ENCODE measurements around the gene CLDN6. TPM values are rescaled to one million over a fixed set of nuclear protein-coding genes. Genes with fewer than 3 reads are reported as not detected.

CLDN6 gene
- total RNA-seq, 4 donors from 2014 or later: not detected

DNA sequence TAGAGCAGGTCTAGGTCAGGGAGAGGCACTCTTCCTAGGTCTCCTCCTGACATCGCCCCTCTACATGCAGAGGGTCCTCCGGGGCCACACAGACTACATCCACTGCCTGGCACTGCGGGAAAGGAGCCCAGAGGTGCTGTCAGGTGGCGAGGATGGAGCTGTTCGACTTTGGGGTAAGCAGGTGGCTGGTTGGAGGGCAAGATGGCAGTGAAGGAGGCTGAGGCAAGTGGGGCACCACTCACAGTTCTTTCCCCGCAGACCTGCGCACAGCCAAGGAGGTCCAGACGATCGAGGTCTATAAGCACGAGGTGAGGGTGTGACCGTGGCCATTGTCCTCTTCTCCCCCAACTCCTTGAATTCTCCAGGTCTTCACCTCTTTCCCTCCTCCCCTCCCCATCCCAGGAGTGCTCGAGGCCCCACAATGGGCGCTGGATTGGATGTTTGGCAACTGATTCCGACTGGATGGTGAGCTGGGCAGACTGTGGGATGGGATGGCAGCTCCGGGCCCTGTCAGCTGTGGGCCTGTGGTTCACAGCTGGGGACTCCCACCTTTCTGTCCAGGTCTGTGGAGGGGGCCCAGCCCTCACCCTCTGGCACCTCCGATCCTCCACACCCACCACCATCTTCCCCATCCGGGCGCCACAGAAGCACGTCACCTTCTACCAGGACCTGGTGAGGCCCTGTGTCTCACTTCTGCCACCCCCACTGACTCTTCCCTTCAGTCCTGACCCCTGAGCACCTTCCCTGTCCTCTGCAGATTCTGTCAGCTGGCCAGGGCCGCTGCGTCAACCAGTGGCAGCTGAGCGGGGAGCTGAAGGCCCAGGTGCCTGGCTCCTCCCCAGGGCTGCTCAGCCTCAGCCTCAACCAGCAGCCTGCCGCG is 8.9 kb upstream of the CLDN6 start:
- Histone ChIP-seq H3K9me3 (no peaks in the 10 kb centered on the region), H3K4me1 (peaks cover 25 to 48% of the 10 kb centered on the region in 2 donors), H3K27me3 (no peaks in the 10 kb centered on the region), H3K36me3 (peaks cover 4 to 13% of the 10 kb centered on the region in 2 donors), H3K4me3 (replicated peaks in 1 of 3) (no peak overlapping the region), H3K27ac (no peak overlapping the region)
- TF ChIP-seq, protein P1, sequence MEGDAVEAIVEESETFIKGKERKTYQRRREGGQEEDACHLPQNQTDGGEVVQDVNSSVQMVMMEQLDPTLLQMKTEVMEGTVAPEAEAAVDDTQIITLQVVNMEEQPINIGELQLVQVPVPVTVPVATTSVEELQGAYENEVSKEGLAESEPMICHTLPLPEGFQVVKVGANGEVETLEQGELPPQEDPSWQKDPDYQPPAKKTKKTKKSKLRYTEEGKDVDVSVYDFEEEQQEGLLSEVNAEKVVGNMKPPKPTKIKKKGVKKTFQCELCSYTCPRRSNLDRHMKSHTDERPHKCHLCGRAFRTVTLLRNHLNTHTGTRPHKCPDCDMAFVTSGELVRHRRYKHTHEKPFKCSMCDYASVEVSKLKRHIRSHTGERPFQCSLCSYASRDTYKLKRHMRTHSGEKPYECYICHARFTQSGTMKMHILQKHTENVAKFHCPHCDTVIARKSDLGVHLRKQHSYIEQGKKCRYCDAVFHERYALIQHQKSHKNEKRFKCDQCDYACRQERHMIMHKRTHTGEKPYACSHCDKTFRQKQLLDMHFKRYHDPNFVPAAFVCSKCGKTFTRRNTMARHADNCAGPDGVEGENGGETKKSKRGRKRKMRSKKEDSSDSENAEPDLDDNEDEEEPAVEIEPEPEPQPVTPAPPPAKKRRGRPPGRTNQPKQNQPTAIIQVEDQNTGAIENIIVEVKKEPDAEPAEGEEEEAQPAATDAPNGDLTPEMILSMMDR (IDR thresholded peaks at IDR 0.05): no peak
- no peak for DNase-seq
- 97% methylated on average over 20 to 21 of the region's 24 CpGs for WGBS, 2 donors
- intact Hi-C loops (cut with DNase I): no loop called here

DNA sequence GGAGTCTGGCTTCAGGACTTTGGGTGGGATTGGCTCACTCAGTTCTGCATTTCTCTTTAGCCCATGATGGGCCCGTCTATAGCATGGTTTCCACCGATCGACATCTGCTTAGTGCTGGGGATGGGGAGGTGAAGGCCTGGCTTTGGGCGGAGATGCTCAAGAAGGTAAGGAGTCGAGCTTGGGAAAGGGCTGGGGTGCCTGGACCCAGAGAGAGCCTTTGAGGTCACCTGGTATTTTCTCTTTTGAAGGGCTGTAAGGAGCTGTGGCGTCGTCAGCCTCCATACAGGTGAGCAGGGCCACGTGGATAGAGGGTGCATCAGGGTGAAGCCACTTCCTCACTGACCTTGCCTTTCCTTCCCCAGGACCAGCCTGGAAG is 8.0 kb upstream of the CLDN6 start:
- no peak for DNase-seq
- H3K36me3 ChIP-seq: peaks cover 4 to 13% of the 10 kb centered on the region in 2 donors
- intact Hi-C loops (cut with DNase I): no loop called here
- TF ChIP-seq, protein P1 (IDR thresholded peaks at IDR 0.05): no peak
- no peak for TF ChIP-seq POLR2A (IDR thresholded peaks at IDR 0.05)
- H3K9me3 ChIP-seq: no peaks in the 10 kb centered on the region
- H3K27ac ChIP-seq: no peak overlapping the region
- 92 to 98% methylated on average over 8 of the region's 8 CpGs for WGBS, 2 donors
- H3K4me1 ChIP-seq: peaks cover 34 to 52% of the 10 kb centered on the region in 2 donors
- H3K27me3 ChIP-seq: no peaks in the 10 kb centered on the region
- no peak overlapping the region for H3K4me3 ChIP-seq (replicated peaks in 1 of 3)

DNA sequence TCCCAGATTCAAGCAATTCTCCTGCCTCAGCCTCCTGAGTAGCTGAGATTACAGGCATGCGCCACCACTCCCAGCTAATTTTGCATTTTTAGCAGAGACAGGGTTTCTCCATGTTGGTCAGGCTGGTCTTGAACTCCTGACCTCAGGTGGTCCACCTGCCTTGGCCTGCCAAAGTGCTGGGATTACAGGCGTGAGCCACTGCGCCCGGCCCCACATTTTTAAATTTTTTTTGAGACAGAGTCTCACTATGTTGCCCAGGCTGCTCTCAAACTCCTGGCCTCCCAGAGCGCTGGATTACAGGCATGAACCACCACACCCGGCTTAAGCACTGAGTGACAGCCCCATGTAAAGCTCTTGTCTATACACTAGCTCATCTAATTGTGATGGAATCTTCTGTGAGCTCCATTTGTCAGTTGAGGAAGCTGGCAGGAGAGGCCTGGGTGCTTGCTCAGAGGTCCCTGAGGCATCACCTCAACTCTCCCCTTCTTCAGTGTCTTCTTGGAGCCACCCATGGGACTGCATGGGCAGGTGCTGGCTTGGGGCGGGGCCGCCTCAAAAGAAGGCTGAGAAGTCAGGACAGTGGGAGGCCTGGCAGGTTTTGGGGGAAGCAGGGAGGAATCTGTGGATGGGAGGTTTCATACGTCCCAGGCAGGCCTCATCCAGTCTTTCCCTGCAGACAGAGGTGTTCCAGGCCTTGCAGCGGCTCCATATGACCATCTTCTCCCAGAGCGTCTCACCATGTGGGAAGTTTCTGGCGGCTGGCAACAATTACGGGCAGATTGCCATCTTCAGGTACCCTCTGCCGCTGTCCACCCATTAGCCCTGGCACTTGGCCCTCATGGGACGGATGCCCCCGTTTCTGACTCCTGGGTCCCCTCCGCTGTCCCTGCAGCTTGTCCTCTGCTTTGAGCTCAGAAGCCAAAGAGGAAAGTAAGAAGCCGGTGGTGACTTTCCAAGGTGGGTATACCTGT is 7.3 kb upstream of the CLDN6 start:
- intact Hi-C loops (cut with DNase I): no loop called here

DNA sequence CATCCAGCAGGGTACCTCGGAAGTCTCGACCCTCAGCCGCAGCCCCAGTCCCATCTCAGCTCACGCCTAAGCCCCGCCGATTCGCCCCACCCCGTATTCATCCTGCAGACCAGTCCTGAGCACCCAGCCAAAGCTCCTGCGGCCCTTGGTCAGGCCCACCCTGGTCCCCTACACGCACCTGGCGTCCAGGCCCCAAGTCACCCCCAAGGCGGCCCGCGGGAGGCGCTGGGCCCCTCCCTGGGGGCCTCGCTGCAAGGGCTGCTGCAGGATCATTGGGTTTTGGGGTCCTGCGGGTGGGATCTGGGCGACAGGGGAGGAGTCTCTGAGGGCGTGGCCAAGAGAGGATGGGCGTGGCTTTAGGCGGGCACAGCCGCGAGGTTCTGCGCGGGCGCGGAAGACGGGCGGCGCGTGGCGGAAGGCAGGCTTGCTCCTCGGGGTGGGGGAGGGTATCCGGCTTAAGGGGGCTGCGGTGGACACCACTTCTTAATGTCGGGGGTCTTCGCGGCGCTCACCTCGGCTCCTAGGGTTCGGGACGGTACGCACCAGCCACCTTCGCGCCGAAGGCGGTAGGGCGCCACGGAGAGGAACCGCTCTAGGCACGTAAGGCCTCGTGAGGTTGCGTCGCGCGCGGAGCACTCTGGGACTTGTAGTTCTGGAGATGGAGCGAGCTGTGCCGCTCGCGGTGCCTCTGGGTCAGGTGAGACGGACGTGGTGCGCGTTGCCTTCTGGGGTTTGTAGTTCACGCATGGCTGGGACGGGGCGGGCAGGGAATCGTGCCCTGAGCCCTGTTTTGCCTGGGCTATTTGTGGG is 5.9 kb upstream of the CLDN6 start, which contains the start of the genes HCFC1R1 and THOC6:
Gene HCFC1R1 (minus strand): TSS at position 274 of the 810 bp plus-strand sequence. CDS start 1 bp downstream, at position 273.
Gene THOC6 (plus strand): TSS at position 367 of the 810 bp plus-strand sequence. CDS start 292 bp downstream, at position 659.
- peaks cover 39 to 54% of the 10 kb centered on the region in 2 donors for H3K4me1 ChIP-seq
- no peaks in the 10 kb centered on the region for H3K27me3 ChIP-seq
- TF ChIP-seq POLR2A (IDR thresholded peaks at IDR 0.05): peak; percentile 50 to 79
- TF ChIP-seq, protein P1 (IDR thresholded peaks at IDR 0.05): no peak
- H3K27ac ChIP-seq: peak within 1 kb of the TSS; percentile 82 to 98 (median 98)
- peaks cover 4 to 13% of the 10 kb centered on the region in 2 donors for H3K36me3 ChIP-seq
- peak; percentile 98 for DNase-seq
- peak within 1 kb of the TSS; percentile 15 to 86 (median 68) for H3K4me3 ChIP-seq (replicated peaks in 1 of 3)
- no peaks in the 10 kb centered on the region for H3K9me3 ChIP-seq
- intact Hi-C loops (cut with DNase I): no loop called here
- WGBS, 2 donors: 1% methylated on average over 20 of the region's 69 CpGs

More for the DNA sequence above, 7.3 kb upstream of the CLDN6 start:
- Histone ChIP-seq H3K27me3 (no peaks in the 10 kb centered on the region), H3K9me3 (no peaks in the 10 kb centered on the region), H3K27ac (no peak overlapping the region), H3K36me3 (peaks cover 4 to 13% of the 10 kb centered on the region in 2 donors), H3K4me1 (peaks cover 35 to 52% of the 10 kb centered on the region in 2 donors), H3K4me3 (replicated peaks in 1 of 3) (no peak overlapping the region)
- no peak for TF ChIP-seq POLR2A (IDR thresholded peaks at IDR 0.05)
- TF ChIP-seq, protein P1 (IDR thresholded peaks at IDR 0.05): no peak
- DNase-seq: no peak
- 95 to 96% methylated on average over 17 to 18 of the region's 18 CpGs for WGBS, 2 donors

Measured in thyroid gland (tissue), 4 donors.